HCT116 (cell line): ENCODE data around the gene HNRNPDL. TPM values are rescaled to one million over a fixed set of nuclear protein-coding genes. Genes with fewer than 3 reads are reported as not detected.

ENCODE experiments used
- ATAC-seq: fragments of 200-7000 bp; cut with Tn5 transposase; 2 replicates; pipeline ENCODE4 v1.9.1; 2020; ENCODE audit warnings: mild to moderate bottlenecking, moderate library complexity
- BruUV-seq: library from RNA; stranded (reverse); fragments of 400-500 nt; replicated peaks from 2 replicates; lab custom pipeline; 2021; lab: Mats Ljungman, UMichigan
- CTCF ChIA-PET: fragments of 300-600 bp; sonication (Branson Sonifier 250); formaldehyde crosslinking; loops from one replicate; lab custom pipeline; 2021; ENCODE audit warnings: antibody characterized with exemption; lab: Charles Lee
- POLR2A ChIA-PET: fragments of 300-600, 350-600 bp; sonication (Branson Sonifier 250); formaldehyde crosslinking; loops from one replicate; lab custom pipeline; 2021; ENCODE audit warnings: antibody characterized with exemption; lab: Charles Lee
- RAD21 ChIA-PET, 2 experiments: fragments of 300-600 bp; sonication (Branson Sonifier 250); formaldehyde crosslinking; loops; one replicate each; lab custom pipeline; 2023; ENCODE audit warnings: low total read pairs in 2 of 2; ENCODE audit not compliant: uncharacterized antibody in 2 of 2, unreplicated experiment in 2 of 2, low non-redundant PET in 1 of 2; lab: Charles Lee
- DNase-seq: peaks from one replicate; pipeline ENCODE4 v3.0.0-alpha.2; 2010; ENCODE audit warnings: low read depth, low spot score
- H2AFZ ChIP-seq: fragments of 200-600 bp; shearing (Covaris generic), sonication (generic); 2 replicates; pipeline ENCODE4 v1.6.1; 2017; ENCODE audit warnings: low read depth, mixed run types, mixed read lengths, antibody characterized with exemption, low read length; ENCODE audit not compliant: poor library complexity, severe bottlenecking
- H3K27ac ChIP-seq: 2 replicates; pipeline ENCODE4 v1.5.1; 2012; ENCODE audit warnings: low read depth, low read length
- H3K27me3 ChIP-seq: fragments of 200-600 bp; sonication (generic); 2 replicates; pipeline ENCODE4 v1.6.1; 2016; ENCODE audit warnings: mixed run types, low read length, mixed read lengths; ENCODE audit not compliant: insufficient read depth
- H3K36me3 ChIP-seq, 2 experiments: fragments of 200-500 bp in 1 of 2; fragments of 200-600 bp in 1 of 2; sonication (Bioruptor generic) in 1 of 2; sonication (generic) in 1 of 2; 2 replicates each; pipeline versions ENCODE4 v1.5.1 to v1.6.1; 2014 to 2016; ENCODE audit warnings: low read length in 2 of 2, inconsistent platforms in 1 of 2, mixed read lengths in 1 of 2, mixed run types in 1 of 2; ENCODE audit not compliant: insufficient read depth in 2 of 2, control insufficient read depth in 1 of 2
- H3K4me1 ChIP-seq, 2 experiments: fragments of 200-600 bp in 1 of 2; sonication (generic) in 1 of 2; 2 replicates each; pipeline versions ENCODE4 v1.5.1 to v1.6.1; 2012 to 2017; ENCODE audit warnings: low read length in 2 of 2, inconsistent platforms in 1 of 2, mild to moderate bottlenecking in 1 of 2, mixed read lengths in 1 of 2, mixed run types in 1 of 2, moderate library complexity in 1 of 2; ENCODE audit not compliant: insufficient read depth in 2 of 2, control insufficient read depth in 1 of 2
- H3K4me2 ChIP-seq: fragments of 200-600 bp; sonication (generic); 2 replicates; pipeline ENCODE4 v1.6.1; 2017; ENCODE audit warnings: mixed run types, low read length, mixed read lengths
- H3K4me3 ChIP-seq, 2 experiments: fragments of 200-600 bp in 1 of 2; sonication (generic) in 1 of 2; replicated peaks in 1 of 2; 2 replicates each; pipeline ENCODE4 v1.5.1; 2011 to 2016; ENCODE audit warnings: low read length in 2 of 2, control low read depth in 1 of 2, low read depth in 1 of 2, mild to moderate bottlenecking in 1 of 2, mixed read lengths in 1 of 2, mixed run types in 1 of 2
- H3K79me2 ChIP-seq: fragments of 200-600 bp; sonication (generic); 2 replicates; pipeline ENCODE4 v1.6.1; 2017; ENCODE audit warnings: mild to moderate bottlenecking, mixed run types, low read length, moderate library complexity, mixed read lengths; ENCODE audit not compliant: insufficient read depth
- H3K9ac ChIP-seq: fragments of 200-600 bp; sonication (generic); 2 replicates; pipeline ENCODE4 v1.6.1; 2016; ENCODE audit warnings: low read length, mixed read lengths
- H3K9me2 ChIP-seq: fragments of 200-600 bp; sonication (generic), shearing (Covaris generic); 2 replicates; pipeline ENCODE4 v1.6.1; 2017; ENCODE audit warnings: mixed run types, mild to moderate bottlenecking, moderate library complexity; ENCODE audit not compliant: insufficient read depth
- H3K9me3 ChIP-seq, 2 experiments: fragments of 200-500 bp in 1 of 2; fragments of 200-600 bp in 1 of 2; sonication (Bioruptor generic) in 1 of 2; sonication (generic) in 1 of 2; 2 replicates each; pipeline ENCODE4 v1.6.1; 2014 to 2017; ENCODE audit warnings: low read length in 2 of 2, mixed read lengths in 2 of 2, inconsistent platforms in 1 of 2, low read depth in 1 of 2, mild to moderate bottlenecking in 1 of 2, mixed run types in 1 of 2, moderate library complexity in 1 of 2; ENCODE audit not compliant: control insufficient read depth in 1 of 2, insufficient read depth in 1 of 2
- H4K20me1 ChIP-seq: fragments of 200-600 bp; sonication (generic), shearing (Covaris generic); 2 replicates; pipeline ENCODE4 v1.6.1; 2017; ENCODE audit warnings: mixed run types, mild to moderate bottlenecking, moderate library complexity; ENCODE audit not compliant: insufficient read depth
- CBX3 ChIP-seq: IDR thresholded peaks from 2 replicates; pipeline ENCODE4 v1.6.1; 2012; ENCODE audit warnings: low read depth
- ELF1 ChIP-seq: IDR thresholded peaks from 2 replicates; pipeline ENCODE4 v1.6.1; 2012; ENCODE audit warnings: low read depth, borderline replicate concordance
- EZH2phosphoT487 ChIP-seq: fragments of 200-600 bp; IDR thresholded peaks from 2 replicates; pipeline ENCODE4 v1.6.1; 2018; ENCODE audit warnings: antibody characterized with exemption, borderline replicate concordance
- FOSL1 ChIP-seq: IDR thresholded peaks from 2 replicates; pipeline ENCODE4 v1.6.1; 2012; ENCODE audit warnings: low read depth
- POLR2A ChIP-seq: IDR thresholded peaks from 2 replicates; pipeline ENCODE4 v1.7.0; 2011; ENCODE audit warnings: borderline replicate concordance; ENCODE audit not compliant: insufficient read depth, insufficient read length; ENCODE audit errors: extremely low read depth
- POLR2AphosphoS5 ChIP-seq: IDR thresholded peaks from 2 replicates; pipeline ENCODE4 v1.6.1; 2011; ENCODE audit warnings: mild to moderate bottlenecking, low read depth, low read length, moderate library complexity
- RAD21 ChIP-seq: IDR thresholded peaks from 2 replicates; pipeline ENCODE4 v1.6.1; 2012; ENCODE audit warnings: low read depth, mild to moderate bottlenecking
- REST ChIP-seq: IDR thresholded peaks from 2 replicates; pipeline ENCODE4 v1.6.1; 2012; ENCODE audit warnings: low read depth
- SP1 ChIP-seq: IDR thresholded peaks from 2 replicates; pipeline ENCODE4 v1.6.1; 2012; ENCODE audit warnings: low read depth
- SRF ChIP-seq: IDR thresholded peaks from 2 replicates; pipeline ENCODE4 v1.6.1; 2012; ENCODE audit warnings: low read depth
- TCF7L2 ChIP-seq: IDR thresholded peaks from 2 replicates; pipeline ENCODE4 v1.7.0; 2011; ENCODE audit warnings: borderline replicate concordance, inconsistent platforms; ENCODE audit not compliant: insufficient read depth, insufficient read length; ENCODE audit errors: extremely low read depth
- YY1 ChIP-seq: IDR thresholded peaks from 2 replicates; pipeline ENCODE4 v1.6.1; 2011; ENCODE audit warnings: low read length, low read depth, moderate library complexity, mild to moderate bottlenecking; ENCODE audit not compliant: insufficient replicate concordance; ENCODE audit errors: extremely low read depth
- ZBTB33 ChIP-seq: IDR thresholded peaks from 2 replicates; pipeline ENCODE4 v1.6.1; 2011; ENCODE audit warnings: mild to moderate bottlenecking, low read length, moderate library complexity; ENCODE audit not compliant: insufficient replicate concordance; ENCODE audit errors: extremely low read depth
- intact Hi-C: fragments of 100-400 bp; cut with micrococcal nuclease; formaldehyde crosslinking; loops from 2 replicates; pipeline ENCODE4 v1.10.0; 2022
- total RNA-seq: library from RNA; stranded (reverse); gene quantifications from one replicate; pipeline ENCODE4 v1.2.1, GENCODE V29; 2021; ENCODE audit not compliant: unreplicated experiment

The HNRNPDL gene
- total RNA-seq, 1 experiment from 2014 or later, result 206 TPM

GRCh38 chr4:82382751-82383150 lies 47.5 kb downstream of the HNRNPDL start:
- ChIA-PET POLR2A (no interaction called here), CTCF (no interaction called here)

More at GRCh38 chr4:82382751-82383150, 47.5 kb downstream of the HNRNPDL start:
- no peaks in the 10 kb centered on the region for H3K9me2 ChIP-seq
- no peak overlapping the region for H2AFZ ChIP-seq
- no peaks in the 10 kb centered on the region for H3K36me3 ChIP-seq
- H3K79me2 ChIP-seq, result no peaks in the 10 kb centered on the region
- no peak overlapping the region for H3K9ac ChIP-seq
- RAD21 ChIA-PET, result no interaction called here
- no peak overlapping the region for H3K4me2 ChIP-seq
- TF ChIP-seq FOSL1 (no peak), TCF7L2 (no peak), EZH2phosphoT487 (no peak), CBX3 (no peak), ZBTB33 (no peak), REST (no peak), YY1 (no peak), POLR2A (no peak), SRF (no peak), POLR2AphosphoS5 (no peak), ELF1 (no peak), RAD21 (no peak), SP1 (no peak)
- H3K4me3 ChIP-seq, result no peak overlapping the region
- DNase-seq, result no peak
- peaks cover 11 to 18% of the 10 kb centered on the region in 2 experiments for H3K4me1 ChIP-seq
- no peaks in the 10 kb centered on the region for H3K27me3 ChIP-seq
- no peak overlapping the region for H3K27ac ChIP-seq
- intact Hi-C loops, result no loop called here
- H4K20me1 ChIP-seq, result no peaks in the 10 kb centered on the region
- BruUV-seq, result no TSS peak
- no peak for ATAC-seq
- no peaks in the 10 kb centered on the region for H3K9me3 ChIP-seq
